CD4-positive, alpha-beta memory T cell (primary cell): ENCODE results near the gene NR3C1. TPM values are rescaled to one million over a fixed set of nuclear protein-coding genes. Genes with fewer than 3 reads are reported as not detected.

Experiments used
- CTCF ChIA-PET: fragments of 350-600 bp; sonication (Branson Sonifier 250); formaldehyde crosslinking; loops from one replicate; lab custom pipeline; 2021; ENCODE audit warnings: inconsistent platforms; ENCODE audit not compliant: partially characterized antibody; lab: Charles Lee
- POLR2A ChIA-PET: fragments of 350-600 bp; sonication (Branson Sonifier 250); formaldehyde crosslinking; loops from one replicate; lab custom pipeline; 2021; ENCODE audit not compliant: partially characterized antibody; lab: Charles Lee
- DNase-seq, 5 donors: peaks; one replicate each; pipeline versions ENCODE4 v3.0.0 to v3.0.0-alpha.2; 2020 to 2022; ENCODE audit warnings: mixed read lengths in 1 of 5
- H3K27ac ChIP-seq: one replicate; pipeline ENCODE4 v1.7.0; 2013; ENCODE audit warnings: low read depth, low read length
- H3K27me3 ChIP-seq: 2 replicates; pipeline ENCODE4 v1.7.0; 2013; ENCODE audit warnings: mild to moderate bottlenecking, low read length, moderate library complexity; ENCODE audit not compliant: insufficient read depth
- H3K36me3 ChIP-seq: 2 replicates; pipeline ENCODE4 v1.7.0; 2013; ENCODE audit warnings: mild to moderate bottlenecking, low read length, moderate library complexity; ENCODE audit not compliant: insufficient read depth
- H3K4me1 ChIP-seq: 2 replicates; pipeline ENCODE4 v1.7.0; 2013; ENCODE audit warnings: mild to moderate bottlenecking, low read length, moderate library complexity; ENCODE audit not compliant: insufficient read depth
- H3K4me3 ChIP-seq, 2 donors: one replicate each; pipeline ENCODE4 v1.7.0; 2013; ENCODE audit warnings: low read length in 2 of 2, mild to moderate bottlenecking in 1 of 2
- H3K9me3 ChIP-seq, 2 donors: one replicate each; pipeline ENCODE4 v1.7.0; 2013; ENCODE audit warnings: low read length in 2 of 2, control low read depth in 1 of 2; ENCODE audit not compliant: control insufficient read depth in 1 of 2
- H3K27ac Mint-ChIP-seq, 7 donors: one replicate each; pipeline ENCODE4 v1.8.0; 2020 to 2021; ENCODE audit warnings: mixed read lengths in 7 of 7, mild to moderate bottlenecking in 6 of 7, inconsistent platforms in 3 of 7, moderate library complexity in 3 of 7
- H3K27me3 Mint-ChIP-seq, 2 donors: one replicate each; pipeline ENCODE4 v1.8.0; 2020 to 2021; ENCODE audit warnings: mixed read lengths in 2 of 2
- H3K36me3 Mint-ChIP-seq, 2 donors: one replicate each; pipeline ENCODE4 v1.8.0; 2020 to 2021; ENCODE audit warnings: mixed read lengths in 2 of 2, inconsistent platforms in 1 of 2, mild to moderate bottlenecking in 1 of 2
- H3K4me1 Mint-ChIP-seq, 4 donors: one replicate each; pipeline ENCODE4 v1.8.0; 2020 to 2021; ENCODE audit warnings: mixed read lengths in 4 of 4, mild to moderate bottlenecking in 1 of 4
- H3K4me3 Mint-ChIP-seq, 8 donors: one replicate each; pipeline ENCODE4 v1.8.0; 2020 to 2021; ENCODE audit warnings: mixed read lengths in 8 of 8, mild to moderate bottlenecking in 7 of 8, moderate library complexity in 6 of 8, inconsistent platforms in 3 of 8
- H3K9me3 Mint-ChIP-seq, 8 donors: one replicate each; pipeline ENCODE4 v1.8.0; 2020 to 2021; ENCODE audit warnings: mixed read lengths in 8 of 8, mild to moderate bottlenecking in 5 of 8, inconsistent platforms in 3 of 8, moderate library complexity in 1 of 8
- intact Hi-C: fragments of 100-400 bp; cut with micrococcal nuclease; formaldehyde crosslinking; loops from one replicate; pipeline ENCODE4 v1.15.1; 2023
- polyA plus RNA-seq, 2 donors: library from polyadenylated mRNA; unstranded; fragments of 300-500 nt; fragmentation: Illumina TruSeq; gene quantifications; one replicate each; pipeline ENCODE4 v1.2.3, GENCODE V29; 2021
- total RNA-seq, 2 experiments: library from RNA; stranded (reverse); gene quantifications; one replicate each; pipeline ENCODE4 v1.2.3, GENCODE V29; 2021

The NR3C1 gene
- total and polyA plus RNA-seq, 4 experiments from 2014 or later = 92.0 to 164 (median 143) TPM

GRCh38 chr5:143404416-143405062 is 1.1 kb upstream of the NR3C1 start:
- peaks cover 8% of the 10 kb centered on the region for H3K36me3 ChIP-seq
- H3K27me3 Mint-ChIP-seq = no peaks in the 10 kb centered on the region
- POLR2A ChIA-PET = interaction anchor here (0.6 to 5.1 kb wide), 49 partner anchors 9 to 1722 kb away, joined by 3 to 250 read pairs (median 5); partner anchors contain the start of genes ARHGAP26, KCTD16, RNF14 and YIPF5
- H3K9me3 ChIP-seq = no peaks in the 10 kb centered on the region
- CTCF ChIA-PET = interaction anchor here (0.6 to 3.0 kb wide), 28 partner anchors 9 to 788 kb away, joined by 3 to 64 read pairs (median 4); no protein-coding TSS in a partner anchor
- peaks cover 14 to 38% of the 10 kb centered on the region in 2 donors for H3K36me3 Mint-ChIP-seq
- H3K27ac ChIP-seq = peak overlapping the region; percentile 90
- H3K4me1 ChIP-seq = peaks cover 39% of the 10 kb centered on the region
- intact Hi-C loops = loop anchor here (1.0 to 5.0 kb wide), 8 partner anchors 31 to 784 kb away; partner anchors contain the start of gene ARHGAP26
- H3K4me3 ChIP-seq = peak overlapping the region; percentile 82 to 93
- H3K4me1 Mint-ChIP-seq = peaks cover 26 to 44% (median 36%) of the 10 kb centered on the region in 4 donors
- H3K27ac Mint-ChIP-seq = peak overlapping the region; percentile 95 to 100 (median 99)
- H3K27me3 ChIP-seq = no peaks in the 10 kb centered on the region
- DNase-seq = peak; percentile 79 to 87 (median 82)
- H3K4me3 Mint-ChIP-seq = peak overlapping the region; percentile 92 to 97 (median 93)
- H3K9me3 Mint-ChIP-seq = peaks cover 0 to 3% (median 0%) of the 10 kb centered on the region in 8 donors

GRCh38 chr5:143403334-143403592 is 223 bp downstream of the NR3C1 start:
- H3K9me3 ChIP-seq = no peaks in the 10 kb centered on the region
- peak overlapping the region; percentile 43 to 69 for H3K4me3 ChIP-seq
- POLR2A ChIA-PET = interaction anchor here (0.6 to 5.1 kb wide), 36 partner anchors 9 to 1308 kb away, joined by 3 to 250 read pairs (median 6); partner anchors contain the start of genes ARHGAP26, KCTD16 and YIPF5
- H3K36me3 Mint-ChIP-seq = peaks cover 25 to 51% of the 10 kb centered on the region in 2 donors
- H3K36me3 ChIP-seq = peaks cover 9% of the 10 kb centered on the region
- peak overlapping the region; percentile 77 to 97 (median 88) for H3K4me3 Mint-ChIP-seq
- H3K27ac ChIP-seq = peak overlapping the region; percentile 88
- no peak for DNase-seq
- H3K27ac Mint-ChIP-seq = peak overlapping the region; percentile 48 to 100 (median 89)
- H3K4me1 Mint-ChIP-seq = peaks cover 36 to 55% (median 45%) of the 10 kb centered on the region in 4 donors
- H3K27me3 Mint-ChIP-seq = no peaks in the 10 kb centered on the region
- peaks cover 0 to 3% (median 0%) of the 10 kb centered on the region in 8 donors for H3K9me3 Mint-ChIP-seq
- CTCF ChIA-PET = interaction anchor here (0.7 to 3.0 kb wide), 25 partner anchors 9 to 790 kb away, joined by 3 to 64 read pairs (median 5); partner anchors contain the start of genes ARHGAP26, KCTD16 and YIPF5
- H3K27me3 ChIP-seq = no peaks in the 10 kb centered on the region
- intact Hi-C loops = loop anchor here (1.0 to 5.0 kb wide), 4 partner anchors 48 to 767 kb away; partner anchors contain the start of genes KCTD16 and YIPF5
- peaks cover 44% of the 10 kb centered on the region for H3K4me1 ChIP-seq

DNA sequence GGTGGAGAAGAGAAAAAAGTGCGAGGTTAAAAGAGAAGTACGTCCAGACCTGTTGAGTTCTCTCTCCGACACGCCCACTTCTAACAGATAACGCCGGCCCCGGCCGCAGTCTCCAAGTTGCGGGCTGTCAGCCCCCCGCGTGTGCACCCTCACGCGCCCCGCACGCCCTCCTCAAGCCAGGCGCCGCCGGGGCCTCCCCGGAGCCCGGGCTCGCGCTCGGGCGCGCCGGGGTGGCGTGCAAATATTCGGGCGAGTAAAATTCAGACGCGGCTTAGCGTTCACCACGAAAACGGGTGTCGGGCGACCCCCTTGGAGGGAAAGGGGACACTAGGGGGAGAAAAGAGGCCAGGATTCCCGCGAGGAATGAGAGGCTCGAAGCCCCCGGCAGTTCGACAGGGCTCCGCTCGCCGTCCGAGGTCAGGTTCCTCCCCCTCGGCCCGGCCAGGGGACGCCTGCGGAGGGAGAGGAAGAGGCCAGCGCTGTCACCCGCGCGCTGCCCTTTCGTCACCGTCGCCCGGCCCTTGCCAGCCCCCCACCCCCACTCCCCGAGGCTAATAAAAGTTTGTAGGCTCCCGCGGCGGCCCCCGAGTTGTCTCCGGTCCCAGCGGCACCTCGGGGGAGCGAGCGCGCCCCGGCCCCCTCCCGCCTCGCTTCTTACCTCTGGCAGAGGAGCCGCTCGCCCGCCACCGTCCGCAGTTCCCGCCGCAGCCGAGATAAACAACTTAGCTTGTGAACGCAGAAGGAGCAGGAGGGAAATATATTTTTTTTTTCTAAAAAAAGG is 743 bp downstream of the NR3C1 start:
- Mint-ChIP-seq H3K9me3 (peaks cover 0 to 3% (median 0%) of the 10 kb centered on the region in 8 donors), H3K4me1 (peaks cover 36 to 57% (median 46%) of the 10 kb centered on the region in 4 donors), H3K36me3 (peaks cover 25 to 52% of the 10 kb centered on the region in 2 donors), H3K4me3 (peak overlapping the region; percentile 85 to 97 (median 94)), H3K27ac (peak overlapping the region; percentile 87 to 100 (median 92)), H3K27me3 (no peaks in the 10 kb centered on the region)
- Histone ChIP-seq H3K4me3 (peak overlapping the region; percentile 69 to 77), H3K36me3 (peaks cover 9% of the 10 kb centered on the region), H3K9me3 (no peaks in the 10 kb centered on the region), H3K27ac (peak overlapping the region; percentile 88), H3K4me1 (peaks cover 49% of the 10 kb centered on the region), H3K27me3 (no peaks in the 10 kb centered on the region)
- intact Hi-C loops = loop anchor here (1.0 to 5.0 kb wide), 5 partner anchors 47 to 768 kb away; partner anchors contain the start of genes KCTD16 and YIPF5
- ChIA-PET POLR2A (interaction anchor here (0.6 to 5.1 kb wide), 33 partner anchors 8 to 1307 kb away, joined by 3 to 250 read pairs (median 8); partner anchors contain the start of genes ARHGAP26, KCTD16 and YIPF5), CTCF (interaction anchor here (0.7 to 3.0 kb wide), 22 partner anchors 9 to 790 kb away, joined by 3 to 64 read pairs (median 5); partner anchors contain the start of genes ARHGAP26, KCTD16 and YIPF5)
- DNase-seq = peak; percentile 35 to 77 (median 41)

GRCh38 chr5:143402017-143402552 is 1.4 kb downstream of the NR3C1 start:
- H3K27me3 Mint-ChIP-seq = no peaks in the 10 kb centered on the region
- DNase-seq = peak; percentile 20 to 60 (median 34)
- H3K9me3 Mint-ChIP-seq = peaks cover 0 to 3% (median 0%) of the 10 kb centered on the region in 8 donors
- Histone ChIP-seq H3K27ac (peak overlapping the region; percentile 88), H3K36me3 (peaks cover 9% of the 10 kb centered on the region), H3K9me3 (no peaks in the 10 kb centered on the region), H3K4me3 (peak overlapping the region; percentile 69 to 77), H3K27me3 (no peaks in the 10 kb centered on the region), H3K4me1 (peaks cover 55% of the 10 kb centered on the region)
- peaks cover 38 to 63% (median 52%) of the 10 kb centered on the region in 4 donors for H3K4me1 Mint-ChIP-seq
- peak overlapping the region; percentile 85 to 97 (median 94) for H3K4me3 Mint-ChIP-seq
- intact Hi-C loops = loop anchor here (1.0 to 5.0 kb wide), 2 partner anchors 100 to 480 kb away; no protein-coding TSS in a partner anchor
- CTCF ChIA-PET = interaction anchor here (2.3 kb wide), 1 partner anchor 399 kb away, joined by 8 read pairs; no protein-coding TSS in a partner anchor
- POLR2A ChIA-PET = interaction anchor here (1.1 to 5.1 kb wide), 5 partner anchors 10 to 54 kb away, joined by 3 to 57 read pairs (median 5); no protein-coding TSS in a partner anchor
- H3K36me3 Mint-ChIP-seq = peaks cover 25 to 52% of the 10 kb centered on the region in 2 donors
- peak overlapping the region; percentile 87 to 95 (median 91) for H3K27ac Mint-ChIP-seq

DNA sequence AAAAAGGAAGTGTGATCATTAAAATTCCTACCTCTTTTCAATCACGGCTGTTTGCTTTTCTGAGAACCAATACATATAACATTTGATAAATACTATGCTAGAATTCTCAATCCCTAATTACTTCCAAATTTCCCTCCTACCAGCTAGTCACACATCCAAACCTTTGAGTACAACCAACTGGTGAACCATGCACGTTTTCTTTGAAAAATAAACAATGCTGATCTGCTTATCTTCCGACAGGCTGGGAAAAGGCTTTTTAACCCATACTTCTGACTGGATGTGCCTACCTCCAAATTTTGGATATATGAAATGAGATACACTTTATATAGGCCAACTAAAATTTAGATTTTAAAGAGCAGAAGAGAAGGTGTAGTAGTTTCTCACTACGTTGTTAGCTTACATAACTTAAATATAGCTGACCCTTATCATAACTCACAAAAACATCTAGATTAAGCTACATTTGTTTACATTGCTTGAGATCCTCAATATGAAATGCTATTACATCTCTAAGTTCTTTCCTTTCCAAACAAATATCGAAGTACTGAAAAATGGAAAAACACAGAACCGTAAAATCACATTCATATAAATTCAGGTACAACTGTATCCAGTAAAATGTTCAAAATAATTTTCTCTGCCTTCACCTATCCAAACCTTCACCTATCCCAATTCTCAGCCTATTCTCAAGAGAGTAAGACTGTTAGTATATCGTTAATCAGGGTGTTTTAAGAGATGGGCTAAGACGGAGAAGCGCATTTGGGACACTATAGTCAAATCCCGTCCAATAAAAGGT is 2.1 kb downstream of the NR3C1 start:
- Histone ChIP-seq H3K4me1 (peaks cover 62% of the 10 kb centered on the region), H3K9me3 (no peaks in the 10 kb centered on the region), H3K36me3 (peaks cover 9% of the 10 kb centered on the region), H3K27me3 (no peaks in the 10 kb centered on the region), H3K4me3 (peak overlapping the region; percentile 69 to 77), H3K27ac (peak overlapping the region; percentile 88)
- Mint-ChIP-seq H3K9me3 (peaks cover 0 to 3% (median 0%) of the 10 kb centered on the region in 8 donors), H3K27ac (peak overlapping the region; percentile 87 to 95 (median 91)), H3K27me3 (no peaks in the 10 kb centered on the region), H3K4me3 (peak overlapping the region; percentile 85 to 97 (median 94)), H3K36me3 (peaks cover 25 to 56% of the 10 kb centered on the region in 2 donors), H3K4me1 (peaks cover 42 to 68% (median 56%) of the 10 kb centered on the region in 4 donors)
- ChIA-PET CTCF (interaction anchor here (0.8 to 2.3 kb wide), 4 partner anchors 9 to 398 kb away, joined by 3 to 8 read pairs (median 4); no protein-coding TSS in a partner anchor), POLR2A (interaction anchor here (0.9 to 5.1 kb wide), 10 partner anchors 8 to 399 kb away, joined by 3 to 57 read pairs (median 4); no protein-coding TSS in a partner anchor)
- intact Hi-C loops = loop anchor here (1.0 to 5.0 kb wide), 4 partner anchors 8 to 479 kb away; no protein-coding TSS in a partner anchor
- no peak for DNase-seq
